IMR-90 (cell line): ENCODE measurements around the gene SLC8A3.

Experiments used
- BHLHE40 ChIP-seq: fragments of 150-350 bp; IDR thresholded peaks from 2 replicates; pipeline ENCODE4 v1.6.1; 2016; ENCODE audit warnings: mild to moderate bottlenecking, low read depth, low read length
- CEBPB ChIP-seq: IDR thresholded peaks from 2 replicates; pipeline ENCODE4 v1.6.1; 2012; ENCODE audit warnings: low read depth, low read length, improper control_type of control experiment
- MAFK ChIP-seq: IDR thresholded peaks from 2 replicates; pipeline ENCODE4 v1.6.1; 2012; ENCODE audit warnings: low read depth, low read length, improper control_type of control experiment
- MXI1 ChIP-seq: IDR thresholded peaks from 2 replicates; pipeline ENCODE4 v1.6.1; 2012; ENCODE audit warnings: low read depth, mild to moderate bottlenecking, low read length, moderate library complexity, borderline replicate concordance
- POLR2A ChIP-seq: IDR thresholded peaks from 2 replicates; pipeline ENCODE4 v1.6.1; 2012; ENCODE audit warnings: mild to moderate bottlenecking, low read depth, low read length
- RAD21 ChIP-seq: IDR thresholded peaks from 2 replicates; pipeline ENCODE4 v1.6.1; 2012; ENCODE audit warnings: low read length, improper control_type of control experiment
- TF ChIP-seq, protein P1 (sequence below): conservative IDR thresholded peaks from 2 replicates; pipeline ENCODE4 v1.5.1; 2012; ENCODE audit warnings: mild to moderate bottlenecking, low read depth, low read length, improper control_type of control experiment
- TF ChIP-seq, protein P2 (sequence below): fragments of 150-350 bp; IDR thresholded peaks from 2 replicates; pipeline ENCODE4 v1.6.1; 2017; ENCODE audit warnings: mild to moderate bottlenecking, antibody characterized with exemption, low read length, low read depth
- TF ChIP-seq, protein P3 (sequence below): fragments of 150-350 bp; IDR thresholded peaks from 2 replicates; pipeline ENCODE4 v1.6.1; 2016; ENCODE audit warnings: low read depth, mild to moderate bottlenecking, low read length, moderate library complexity, borderline replicate concordance

DNA sequence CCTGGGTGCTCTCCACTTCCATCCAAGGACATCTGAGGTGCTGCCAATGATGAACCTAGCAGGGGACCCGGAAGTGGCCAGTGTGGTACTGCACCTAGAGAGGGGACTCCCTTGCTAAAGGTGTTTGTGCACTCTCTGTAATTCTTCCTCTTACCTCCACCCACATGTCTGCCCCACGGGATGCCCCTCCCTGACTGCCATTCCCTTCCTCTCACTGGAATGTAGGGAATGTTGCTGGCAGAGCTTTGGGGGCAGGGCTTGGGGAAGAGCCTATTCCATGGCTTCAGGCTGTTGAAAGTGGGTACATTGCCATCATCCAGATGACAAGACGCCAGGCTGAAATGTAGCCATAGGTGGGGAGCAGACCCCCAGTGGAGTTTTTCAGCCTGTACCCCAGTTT lies 156.3 kb downstream of the SLC8A3 start:
- TF ChIP-seq, protein P1, sequence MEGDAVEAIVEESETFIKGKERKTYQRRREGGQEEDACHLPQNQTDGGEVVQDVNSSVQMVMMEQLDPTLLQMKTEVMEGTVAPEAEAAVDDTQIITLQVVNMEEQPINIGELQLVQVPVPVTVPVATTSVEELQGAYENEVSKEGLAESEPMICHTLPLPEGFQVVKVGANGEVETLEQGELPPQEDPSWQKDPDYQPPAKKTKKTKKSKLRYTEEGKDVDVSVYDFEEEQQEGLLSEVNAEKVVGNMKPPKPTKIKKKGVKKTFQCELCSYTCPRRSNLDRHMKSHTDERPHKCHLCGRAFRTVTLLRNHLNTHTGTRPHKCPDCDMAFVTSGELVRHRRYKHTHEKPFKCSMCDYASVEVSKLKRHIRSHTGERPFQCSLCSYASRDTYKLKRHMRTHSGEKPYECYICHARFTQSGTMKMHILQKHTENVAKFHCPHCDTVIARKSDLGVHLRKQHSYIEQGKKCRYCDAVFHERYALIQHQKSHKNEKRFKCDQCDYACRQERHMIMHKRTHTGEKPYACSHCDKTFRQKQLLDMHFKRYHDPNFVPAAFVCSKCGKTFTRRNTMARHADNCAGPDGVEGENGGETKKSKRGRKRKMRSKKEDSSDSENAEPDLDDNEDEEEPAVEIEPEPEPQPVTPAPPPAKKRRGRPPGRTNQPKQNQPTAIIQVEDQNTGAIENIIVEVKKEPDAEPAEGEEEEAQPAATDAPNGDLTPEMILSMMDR = no peak
- TF ChIP-seq POLR2A (no peak), RAD21 (no peak), MXI1 (no peak), CEBPB (no peak), MAFK (no peak), BHLHE40 (no peak)
- TF ChIP-seq, protein P2, sequence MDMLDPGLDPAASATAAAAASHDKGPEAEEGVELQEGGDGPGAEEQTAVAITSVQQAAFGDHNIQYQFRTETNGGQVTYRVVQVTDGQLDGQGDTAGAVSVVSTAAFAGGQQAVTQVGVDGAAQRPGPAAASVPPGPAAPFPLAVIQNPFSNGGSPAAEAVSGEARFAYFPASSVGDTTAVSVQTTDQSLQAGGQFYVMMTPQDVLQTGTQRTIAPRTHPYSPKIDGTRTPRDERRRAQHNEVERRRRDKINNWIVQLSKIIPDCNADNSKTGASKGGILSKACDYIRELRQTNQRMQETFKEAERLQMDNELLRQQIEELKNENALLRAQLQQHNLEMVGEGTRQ = no peak
- TF ChIP-seq, protein P3, sequence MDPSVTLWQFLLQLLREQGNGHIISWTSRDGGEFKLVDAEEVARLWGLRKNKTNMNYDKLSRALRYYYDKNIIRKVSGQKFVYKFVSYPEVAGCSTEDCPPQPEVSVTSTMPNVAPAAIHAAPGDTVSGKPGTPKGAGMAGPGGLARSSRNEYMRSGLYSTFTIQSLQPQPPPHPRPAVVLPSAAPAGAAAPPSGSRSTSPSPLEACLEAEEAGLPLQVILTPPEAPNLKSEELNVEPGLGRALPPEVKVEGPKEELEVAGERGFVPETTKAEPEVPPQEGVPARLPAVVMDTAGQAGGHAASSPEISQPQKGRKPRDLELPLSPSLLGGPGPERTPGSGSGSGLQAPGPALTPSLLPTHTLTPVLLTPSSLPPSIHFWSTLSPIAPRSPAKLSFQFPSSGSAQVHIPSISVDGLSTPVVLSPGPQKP = no peak
